Urinary bladder (tissue), 4 donors: ENCODE results near the gene SUGP2. TPM values are rescaled to one million over a fixed set of nuclear protein-coding genes. Genes with fewer than 3 reads are reported as not detected.

Experiments used
- DNase-seq: peaks from one replicate; pipeline ENCODE4 v3.0.0-alpha.2; 2015; ENCODE audit errors: extremely low spot score
- H3K27ac ChIP-seq: one replicate; pipeline ENCODE4 v1.5.1; 2013; ENCODE audit warnings: low read depth, mild to moderate bottlenecking, moderate library complexity
- H3K36me3 ChIP-seq: one replicate; pipeline ENCODE4 v1.6.1; 2013; ENCODE audit warnings: mild to moderate bottlenecking, moderate library complexity; ENCODE audit not compliant: insufficient read depth
- H3K4me1 ChIP-seq: one replicate; pipeline ENCODE4 v1.6.1; 2013; ENCODE audit warnings: mild to moderate bottlenecking, moderate library complexity; ENCODE audit not compliant: insufficient read depth
- H3K4me3 ChIP-seq: one replicate; pipeline ENCODE4 v1.5.1; 2013; ENCODE audit warnings: low read depth, low read length
- WGBS: extraction: QIAGEN DNeasy Blood & Tissue Kit; methylation state at CpG from one replicate; pipeline ENCODE4 v1.1.7; 2013; 5-methylcytosine and 5-hydroxymethylcytosine counted together
- polyA plus RNA-seq: library from polyadenylated mRNA; stranded (reverse); fragments of 200-250 nt; gene quantifications from one replicate; pipeline ENCODE4 v1.2.3, GENCODE V29; 2013
- total RNA-seq: library from RNA; depleted of rRNA; stranded (reverse); fragments of >200 nt; gene quantifications from one replicate; pipeline ENCODE4 v1.2.3, GENCODE V29; 2014
- donor health status: healthy with polysubstance abuse.
- donor health status: healthy.

Gene SUGP2
- total RNA-seq (55.8 TPM), polyA plus RNA-seq (36.3 TPM)

GRCh38 chr19:19033426-19034203 is at the start of gene SUGP2, which contains the start of gene ARMC6:
SUGP2 (minus strand) TSS chr19:19033517; CDS start chr19:19031071, 2,446 bp downstream.
ARMC6 (plus strand) TSS chr19:19033603; CDS start chr19:19034210, 607 bp downstream.
- Histone ChIP-seq H3K27ac (peak within 1 kb of the TSS; percentile 95), H3K36me3 (no peaks in the 10 kb centered on the region), H3K4me1 (peaks cover 2% of the 10 kb centered on the region), H3K4me3 (peak within 1 kb of the TSS; percentile 87)
- peak; percentile 39 for DNase-seq
- WGBS = under 1% methylated on average over 94 of the region's 94 CpGs

GRCh38 chr19:19081642-19082151 is 48.4 kb upstream of the SUGP2 start:
- 78% methylated on average over 16 of the region's 16 CpGs for WGBS
- no peak overlapping the region for H3K4me3 ChIP-seq
- no peaks in the 10 kb centered on the region for H3K4me1 ChIP-seq
- no peak overlapping the region for H3K27ac ChIP-seq
- H3K36me3 ChIP-seq = no peaks in the 10 kb centered on the region
- DNase-seq = no peak

GRCh38 chr19:19079571-19079970 is 46.3 kb upstream of the SUGP2 start:
- WGBS = 99% methylated on average over 1 of the region's 1 CpG
- H3K27ac ChIP-seq = no peak overlapping the region
- DNase-seq = no peak
- H3K36me3 ChIP-seq = no peaks in the 10 kb centered on the region
- no peak overlapping the region for H3K4me3 ChIP-seq
- H3K4me1 ChIP-seq = no peaks in the 10 kb centered on the region

- H3K27ac ChIP-seq = no peak overlapping the region
- DNase-seq = no peak
- 98% methylated on average over 6 of the region's 6 CpGs for WGBS
- no peaks in the 10 kb centered on the region for H3K4me1 ChIP-seq
- H3K4me3 ChIP-seq = no peak overlapping the region
- H3K36me3 ChIP-seq = no peaks in the 10 kb centered on the region
Measured at GRCh38 chr19:19078801-19079200, 45.5 kb upstream of the SUGP2 start.

- Histone ChIP-seq H3K36me3 (no peaks in the 10 kb centered on the region), H3K27ac (no peak overlapping the region), H3K4me3 (no peak overlapping the region), H3K4me1 (no peaks in the 10 kb centered on the region)
- WGBS = 97% methylated on average over 7 of the region's 7 CpGs
- no peak for DNase-seq
Measured at GRCh38 chr19:19077103-19077502, 43.8 kb upstream of the SUGP2 start.

- no peaks in the 10 kb centered on the region for H3K36me3 ChIP-seq
- WGBS = 86% methylated on average over 1 of the region's 1 CpG
Measured at GRCh38 chr19:19076476-19076875, 43.2 kb upstream of the SUGP2 start.

GRCh38 chr19:19075126-19075525 is 41.8 kb upstream of the SUGP2 start:
- no peaks in the 10 kb centered on the region for H3K36me3 ChIP-seq
- no peak for DNase-seq
- WGBS = 94% methylated on average over 8 of the region's 8 CpGs

More at GRCh38 chr19:19076476-19076875, 43.2 kb upstream of the SUGP2 start:
- DNase-seq = no peak
- Histone ChIP-seq H3K4me3 (no peak overlapping the region), H3K27ac (no peak overlapping the region), H3K4me1 (no peaks in the 10 kb centered on the region)

GRCh38 chr19:19074196-19074882 is 41.0 kb upstream of the SUGP2 start:
- Histone ChIP-seq H3K4me3 (no peak overlapping the region), H3K27ac (no peak overlapping the region), H3K4me1 (no peaks in the 10 kb centered on the region), H3K36me3 (no peaks in the 10 kb centered on the region)
- 67% methylated on average over 13 of the region's 13 CpGs for WGBS
- DNase-seq = no peak

More at GRCh38 chr19:19075126-19075525, 41.8 kb upstream of the SUGP2 start:
- H3K27ac ChIP-seq = no peak overlapping the region
- no peak overlapping the region for H3K4me3 ChIP-seq
- H3K4me1 ChIP-seq = no peaks in the 10 kb centered on the region

- no peak for DNase-seq
- Histone ChIP-seq H3K4me3 (no peak overlapping the region), H3K36me3 (no peaks in the 10 kb centered on the region), H3K27ac (no peak overlapping the region), H3K4me1 (no peaks in the 10 kb centered on the region)
- 94% methylated on average over 8 of the region's 8 CpGs for WGBS
Measured at GRCh38 chr19:19071897-19072296, 38.6 kb upstream of the SUGP2 start.

- no peaks in the 10 kb centered on the region for H3K4me1 ChIP-seq
- DNase-seq = no peak
- WGBS = 62% methylated on average over 11 of the region's 11 CpGs
- H3K36me3 ChIP-seq = no peaks in the 10 kb centered on the region
- H3K4me3 ChIP-seq = no peak overlapping the region
- H3K27ac ChIP-seq = no peak overlapping the region
Measured at GRCh38 chr19:19068659-19069654, 35.6 kb upstream of the SUGP2 start.

- no peak overlapping the region for H3K4me3 ChIP-seq
- no peak for DNase-seq
- 78% methylated on average over 11 of the region's 11 CpGs for WGBS
Measured at GRCh38 chr19:19067276-19068072, 34.2 kb upstream of the SUGP2 start.

More at GRCh38 chr19:19067276-19068072, 34.2 kb upstream of the SUGP2 start:
- Histone ChIP-seq H3K27ac (no peak overlapping the region), H3K36me3 (no peaks in the 10 kb centered on the region), H3K4me1 (no peaks in the 10 kb centered on the region)
